ENCODE measurements around the gene AIG1.

- TF ChIP-seq, protein P1, sequence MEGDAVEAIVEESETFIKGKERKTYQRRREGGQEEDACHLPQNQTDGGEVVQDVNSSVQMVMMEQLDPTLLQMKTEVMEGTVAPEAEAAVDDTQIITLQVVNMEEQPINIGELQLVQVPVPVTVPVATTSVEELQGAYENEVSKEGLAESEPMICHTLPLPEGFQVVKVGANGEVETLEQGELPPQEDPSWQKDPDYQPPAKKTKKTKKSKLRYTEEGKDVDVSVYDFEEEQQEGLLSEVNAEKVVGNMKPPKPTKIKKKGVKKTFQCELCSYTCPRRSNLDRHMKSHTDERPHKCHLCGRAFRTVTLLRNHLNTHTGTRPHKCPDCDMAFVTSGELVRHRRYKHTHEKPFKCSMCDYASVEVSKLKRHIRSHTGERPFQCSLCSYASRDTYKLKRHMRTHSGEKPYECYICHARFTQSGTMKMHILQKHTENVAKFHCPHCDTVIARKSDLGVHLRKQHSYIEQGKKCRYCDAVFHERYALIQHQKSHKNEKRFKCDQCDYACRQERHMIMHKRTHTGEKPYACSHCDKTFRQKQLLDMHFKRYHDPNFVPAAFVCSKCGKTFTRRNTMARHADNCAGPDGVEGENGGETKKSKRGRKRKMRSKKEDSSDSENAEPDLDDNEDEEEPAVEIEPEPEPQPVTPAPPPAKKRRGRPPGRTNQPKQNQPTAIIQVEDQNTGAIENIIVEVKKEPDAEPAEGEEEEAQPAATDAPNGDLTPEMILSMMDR (IDR thresholded peaks at IDR 0.05): no peak
- TF ChIP-seq ELF1 (IDR thresholded peaks at IDR 0.05): no peak
- no peak for TF ChIP-seq SMC3 (IDR thresholded peaks at IDR 0.05; ENCODE audit: low read depth, low read length)
- no peak for TF ChIP-seq POLR2AphosphoS5 (IDR thresholded peaks at IDR 0.05; ENCODE audit: low read depth, low read length)
- TF ChIP-seq NRF1 (IDR thresholded peaks at IDR 0.05; ENCODE audit: low read depth, low read length): no peak
- TF ChIP-seq, protein P2, sequence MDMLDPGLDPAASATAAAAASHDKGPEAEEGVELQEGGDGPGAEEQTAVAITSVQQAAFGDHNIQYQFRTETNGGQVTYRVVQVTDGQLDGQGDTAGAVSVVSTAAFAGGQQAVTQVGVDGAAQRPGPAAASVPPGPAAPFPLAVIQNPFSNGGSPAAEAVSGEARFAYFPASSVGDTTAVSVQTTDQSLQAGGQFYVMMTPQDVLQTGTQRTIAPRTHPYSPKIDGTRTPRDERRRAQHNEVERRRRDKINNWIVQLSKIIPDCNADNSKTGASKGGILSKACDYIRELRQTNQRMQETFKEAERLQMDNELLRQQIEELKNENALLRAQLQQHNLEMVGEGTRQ (IDR thresholded peaks at IDR 0.05; ENCODE audit: borderline replicate concordance, low read depth, low read length): no peak
- no peak for TF ChIP-seq TAF1 (IDR thresholded peaks at IDR 0.05; ENCODE audit: borderline replicate concordance, low read depth, low read length)
- TF ChIP-seq, protein P3, sequence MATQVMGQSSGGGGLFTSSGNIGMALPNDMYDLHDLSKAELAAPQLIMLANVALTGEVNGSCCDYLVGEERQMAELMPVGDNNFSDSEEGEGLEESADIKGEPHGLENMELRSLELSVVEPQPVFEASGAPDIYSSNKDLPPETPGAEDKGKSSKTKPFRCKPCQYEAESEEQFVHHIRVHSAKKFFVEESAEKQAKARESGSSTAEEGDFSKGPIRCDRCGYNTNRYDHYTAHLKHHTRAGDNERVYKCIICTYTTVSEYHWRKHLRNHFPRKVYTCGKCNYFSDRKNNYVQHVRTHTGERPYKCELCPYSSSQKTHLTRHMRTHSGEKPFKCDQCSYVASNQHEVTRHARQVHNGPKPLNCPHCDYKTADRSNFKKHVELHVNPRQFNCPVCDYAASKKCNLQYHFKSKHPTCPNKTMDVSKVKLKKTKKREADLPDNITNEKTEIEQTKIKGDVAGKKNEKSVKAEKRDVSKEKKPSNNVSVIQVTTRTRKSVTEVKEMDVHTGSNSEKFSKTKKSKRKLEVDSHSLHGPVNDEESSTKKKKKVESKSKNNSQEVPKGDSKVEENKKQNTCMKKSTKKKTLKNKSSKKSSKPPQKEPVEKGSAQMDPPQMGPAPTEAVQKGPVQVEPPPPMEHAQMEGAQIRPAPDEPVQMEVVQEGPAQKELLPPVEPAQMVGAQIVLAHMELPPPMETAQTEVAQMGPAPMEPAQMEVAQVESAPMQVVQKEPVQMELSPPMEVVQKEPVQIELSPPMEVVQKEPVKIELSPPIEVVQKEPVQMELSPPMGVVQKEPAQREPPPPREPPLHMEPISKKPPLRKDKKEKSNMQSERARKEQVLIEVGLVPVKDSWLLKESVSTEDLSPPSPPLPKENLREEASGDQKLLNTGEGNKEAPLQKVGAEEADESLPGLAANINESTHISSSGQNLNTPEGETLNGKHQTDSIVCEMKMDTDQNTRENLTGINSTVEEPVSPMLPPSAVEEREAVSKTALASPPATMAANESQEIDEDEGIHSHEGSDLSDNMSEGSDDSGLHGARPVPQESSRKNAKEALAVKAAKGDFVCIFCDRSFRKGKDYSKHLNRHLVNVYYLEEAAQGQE (IDR thresholded peaks at IDR 0.05; ENCODE audit: low read depth, low read length): no peak
- TF ChIP-seq RCOR1 (IDR thresholded peaks at IDR 0.05; ENCODE audit: low read length): no peak
- no peak for TF ChIP-seq YY1 (IDR thresholded peaks at IDR 0.05; ENCODE audit: low read depth)
- no peak for TF ChIP-seq PBX3 (IDR thresholded peaks at IDR 0.05)
Observed at GRCh38 chr6:143260857-143261256, 200.2 kb downstream of the AIG1 start.
